A673 (cell line): Measurements from ENCODE around the gene C9orf78.

ENCODE experiments used
- EZH2 ChIP-seq: fragments of 200-600 bp; sonication (generic); IDR thresholded peaks from 2 replicates; pipeline ENCODE4 v1.6.1; 2017; ENCODE audit warnings: borderline replicate concordance, low read depth, mild to moderate bottlenecking, mixed read lengths, antibody characterized with exemption, low read length; ENCODE audit not compliant: poor library complexity, severe bottlenecking
- TF ChIP-seq, protein P1 (sequence below): fragments of 300-800, 200-600 bp; sonication (generic); conservative IDR thresholded peaks from 2 replicates; pipeline ENCODE4 v1.5.1; 2017; ENCODE audit warnings: low read depth, mild to moderate bottlenecking, antibody characterized with exemption, low read length, moderate library complexity, mixed read lengths

- TF ChIP-seq, protein P1, sequence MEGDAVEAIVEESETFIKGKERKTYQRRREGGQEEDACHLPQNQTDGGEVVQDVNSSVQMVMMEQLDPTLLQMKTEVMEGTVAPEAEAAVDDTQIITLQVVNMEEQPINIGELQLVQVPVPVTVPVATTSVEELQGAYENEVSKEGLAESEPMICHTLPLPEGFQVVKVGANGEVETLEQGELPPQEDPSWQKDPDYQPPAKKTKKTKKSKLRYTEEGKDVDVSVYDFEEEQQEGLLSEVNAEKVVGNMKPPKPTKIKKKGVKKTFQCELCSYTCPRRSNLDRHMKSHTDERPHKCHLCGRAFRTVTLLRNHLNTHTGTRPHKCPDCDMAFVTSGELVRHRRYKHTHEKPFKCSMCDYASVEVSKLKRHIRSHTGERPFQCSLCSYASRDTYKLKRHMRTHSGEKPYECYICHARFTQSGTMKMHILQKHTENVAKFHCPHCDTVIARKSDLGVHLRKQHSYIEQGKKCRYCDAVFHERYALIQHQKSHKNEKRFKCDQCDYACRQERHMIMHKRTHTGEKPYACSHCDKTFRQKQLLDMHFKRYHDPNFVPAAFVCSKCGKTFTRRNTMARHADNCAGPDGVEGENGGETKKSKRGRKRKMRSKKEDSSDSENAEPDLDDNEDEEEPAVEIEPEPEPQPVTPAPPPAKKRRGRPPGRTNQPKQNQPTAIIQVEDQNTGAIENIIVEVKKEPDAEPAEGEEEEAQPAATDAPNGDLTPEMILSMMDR: no peak
- TF ChIP-seq EZH2: no peak
Observed at GRCh38 chr9:129803676-129804060, 31.4 kb downstream of the C9orf78 start.
